Hepatocyte (in vitro differentiated cells): ENCODE results near the gene DNER. TPM values are rescaled to one million over a fixed set of nuclear protein-coding genes. Genes with fewer than 3 reads are reported as not detected.

Experiments
- DNase-seq: peaks from one replicate; pipeline ENCODE4 v3.0.0-alpha.2; 2016; ENCODE audit warnings: low spot score
- H2AFZ ChIP-seq: fragments of 200-600 bp; sonication (generic); 2 replicates; pipeline ENCODE4 v1.6.0; 2016; ENCODE audit warnings: antibody characterized with exemption, mild to moderate bottlenecking
- H3K27ac ChIP-seq: fragments of 200-600 bp; sonication (generic); 2 replicates; pipeline ENCODE4 v1.5.1; 2016; ENCODE audit warnings: mild to moderate bottlenecking
- H3K27me3 ChIP-seq: fragments of 200-600 bp; sonication (generic); 2 replicates; pipeline ENCODE4 v1.6.1; 2016
- H3K36me3 ChIP-seq: fragments of 200-600 bp; sonication (generic); replicated peaks from 2 replicates; pipeline ENCODE4 v1.5.1; 2016; ENCODE audit warnings: low read depth; ENCODE audit not compliant: insufficient read depth
- H3K4me1 ChIP-seq: fragments of 200-600 bp; sonication (generic); 2 replicates; pipeline ENCODE4 v1.5.1; 2016; ENCODE audit warnings: mild to moderate bottlenecking, moderate library complexity; ENCODE audit not compliant: insufficient read depth
- H3K4me2 ChIP-seq: fragments of 200-600 bp; sonication (generic); 2 replicates; pipeline ENCODE4 v1.6.0; 2016
- H3K4me3 ChIP-seq: fragments of 200-600 bp; sonication (generic); 2 replicates; pipeline ENCODE4 v1.5.1; 2016; ENCODE audit warnings: mild to moderate bottlenecking
- H3K79me2 ChIP-seq: fragments of 200-600 bp; sonication (generic); 2 replicates; pipeline ENCODE4 v1.6.0; 2017; ENCODE audit warnings: mild to moderate bottlenecking
- H3K9me2 ChIP-seq: fragments of 200-600 bp; sonication (generic); replicated peaks from 2 replicates; pipeline ENCODE4 v1.6.0; 2017; ENCODE audit warnings: mild to moderate bottlenecking; ENCODE audit not compliant: insufficient read depth
- H3K9me3 ChIP-seq: fragments of 200-600 bp; sonication (generic); 2 replicates; pipeline ENCODE4 v1.5.1; 2016; ENCODE audit warnings: low read depth, mild to moderate bottlenecking
- H4K20me1 ChIP-seq: fragments of 200-600 bp; sonication (generic); 2 replicates; pipeline ENCODE4 v1.6.0; 2016; ENCODE audit warnings: mild to moderate bottlenecking; ENCODE audit not compliant: insufficient read depth, poor library complexity, severe bottlenecking
- CTCF ChIP-seq: fragments of 200-600 bp; sonication (generic); IDR thresholded peaks from 2 replicates; pipeline ENCODE4 v1.5.1; 2016; ENCODE audit warnings: antibody characterized with exemption, mild to moderate bottlenecking; ENCODE audit not compliant: poor library complexity
- EZH2 ChIP-seq: fragments of 200-600 bp; sonication (generic); IDR thresholded peaks from 2 replicates; pipeline ENCODE4 v1.6.1; 2016; ENCODE audit warnings: antibody characterized with exemption, mild to moderate bottlenecking, borderline replicate concordance
- EZH2phosphoT487 ChIP-seq: fragments of 200-600 bp; sonication (generic); IDR thresholded peaks from one replicate; pipeline ENCODE4 v1.6.1; 2018; ENCODE audit warnings: antibody characterized with exemption, mild to moderate bottlenecking, low read depth, moderate library complexity; ENCODE audit not compliant: unreplicated experiment, severe bottlenecking
- WGBS: methylation state at CpG from one replicate; pipeline ENCODE4 v1.1.6; 2016; ENCODE audit warnings: low lambda C conversion rate; ENCODE audit errors: missing lambda C conversion rate; 5-methylcytosine and 5-hydroxymethylcytosine counted together
- polyA plus RNA-seq: library from polyadenylated mRNA; unstranded; fragments of >200 nt; fragmentation: Nextera tagmentation; extraction: Ambion mirVana; gene quantifications from 2 replicates; pipeline ENCODE4 v1.2.1, GENCODE V29; 2016
- total RNA-seq: library from RNA; depleted of rRNA; stranded (reverse); fragments of >200 nt; gene quantifications from 2 replicates; pipeline ENCODE4 v1.2.3, GENCODE V29; 2014

The DNER gene
- total and polyA plus RNA-seq, 2 experiments from 2014 or later: 0.37 TPM; not detected in 1

GRCh38 chr2:229408962-229409361, 305.4 kb downstream of the DNER start:
- TF ChIP-seq EZH2phosphoT487 (no peak), CTCF (no peak), EZH2 (no peak)
- H4K20me1 ChIP-seq: no peaks in the 10 kb centered on the region
- H2AFZ ChIP-seq: no peak overlapping the region
- no peak for DNase-seq
- H3K4me3 ChIP-seq: no peak overlapping the region
- H3K79me2 ChIP-seq: no peaks in the 10 kb centered on the region
- H3K9me2 ChIP-seq: no peaks in the 10 kb centered on the region
- H3K36me3 ChIP-seq: no peaks in the 10 kb centered on the region
- peak overlapping the region; percentile 5 for H3K4me2 ChIP-seq
- no peaks in the 10 kb centered on the region for H3K27me3 ChIP-seq
- H3K9me3 ChIP-seq: no peaks in the 10 kb centered on the region
- H3K27ac ChIP-seq: peak overlapping the region; percentile 95
- 86% methylated on average over 3 of the region's 3 CpGs for WGBS
- peaks cover 16% of the 10 kb centered on the region for H3K4me1 ChIP-seq

DNA sequence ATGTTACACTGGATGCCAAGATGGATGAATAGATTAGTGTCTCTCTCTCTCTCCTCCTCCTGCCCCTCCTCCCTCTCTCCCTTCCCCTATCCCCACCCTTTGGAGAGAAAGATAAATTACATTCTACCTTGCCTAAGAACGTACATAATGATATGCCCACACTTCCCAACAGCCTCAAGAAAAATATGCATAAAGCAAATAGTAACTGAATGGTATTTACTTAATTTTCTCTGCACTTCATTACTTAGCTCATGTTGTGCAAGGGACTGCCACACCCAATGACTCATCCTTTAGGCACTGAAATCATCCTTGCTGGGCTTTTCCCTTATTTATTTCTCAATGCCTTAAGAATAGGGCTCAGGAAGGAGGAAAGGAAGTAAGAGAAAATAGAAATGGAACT, 306.0 kb downstream of the DNER start:
- Histone ChIP-seq H3K4me1 (peaks cover 16% of the 10 kb centered on the region), H3K79me2 (no peaks in the 10 kb centered on the region), H3K4me3 (no peak overlapping the region), H3K4me2 (peak overlapping the region; percentile 23), H4K20me1 (no peaks in the 10 kb centered on the region), H2AFZ (no peak overlapping the region), H3K27ac (peak overlapping the region; percentile 95), H3K9me3 (no peaks in the 10 kb centered on the region), H3K36me3 (no peaks in the 10 kb centered on the region), H3K9me2 (no peaks in the 10 kb centered on the region), H3K27me3 (no peaks in the 10 kb centered on the region)
- TF ChIP-seq CTCF (no peak), EZH2phosphoT487 (no peak), EZH2 (no peak)
- DNase-seq: peak; percentile 81
- 17% methylated on average over 1 of the region's 1 CpG for whole genome bisulfite sequencing

GRCh38 chr2:229407170-229407569, 307.2 kb downstream of the DNER start:
- no peaks in the 10 kb centered on the region for H3K27me3 ChIP-seq
- H3K9me3 ChIP-seq: no peaks in the 10 kb centered on the region
- H4K20me1 ChIP-seq: no peaks in the 10 kb centered on the region
- DNase-seq: peak; percentile 87
- no peaks in the 10 kb centered on the region for H3K9me2 ChIP-seq
- H3K27ac ChIP-seq: peak overlapping the region; percentile 95
- H3K4me3 ChIP-seq: no peak overlapping the region
- WGBS: 42% methylated on average over 13 of the region's 13 CpGs
- TF ChIP-seq CTCF (no peak), EZH2 (no peak), EZH2phosphoT487 (no peak)
- H3K4me2 ChIP-seq: peak overlapping the region; percentile 23
- H3K36me3 ChIP-seq: no peaks in the 10 kb centered on the region
- peaks cover 16% of the 10 kb centered on the region for H3K4me1 ChIP-seq
- no peaks in the 10 kb centered on the region for H3K79me2 ChIP-seq
- H2AFZ ChIP-seq: no peak overlapping the region

GRCh38 chr2:229405796-229406195, 308.6 kb downstream of the DNER start:
- 94% methylated on average over 5 of the region's 5 CpGs for WGBS
- no peak for DNase-seq
- no peak for TF ChIP-seq EZH2
- TF ChIP-seq EZH2phosphoT487: no peak
- no peak for TF ChIP-seq CTCF

More at GRCh38 chr2:229405796-229406195, 308.6 kb downstream of the DNER start:
- Histone ChIP-seq H3K79me2 (no peaks in the 10 kb centered on the region), H3K4me2 (no peak overlapping the region), H3K9me2 (no peaks in the 10 kb centered on the region), H3K27ac (no peak overlapping the region), H2AFZ (no peak overlapping the region), H3K36me3 (no peaks in the 10 kb centered on the region), H3K4me3 (no peak overlapping the region), H3K9me3 (no peaks in the 10 kb centered on the region), H3K4me1 (peaks cover 16% of the 10 kb centered on the region), H3K27me3 (no peaks in the 10 kb centered on the region), H4K20me1 (no peaks in the 10 kb centered on the region)
